Activated CD8-positive, alpha-beta memory T cell treated with anti-CD3 and anti-CD28 coated beads for 4 hours (primary cell): Measurements from ENCODE around the gene GAS6.
"Not testable (repeated sequence)": the region's sequence is repeated elsewhere in the genome, so short reads cannot be mapped to it uniquely, and the experiment has no call there.

ENCODE experiments used
- DNase-seq, 2 donors: peaks; one replicate each; pipeline ENCODE4 v3.0.0-alpha.2; 2020; ENCODE audit warnings: low read depth in 2 of 2

The GAS6 gene

GRCh38 chr13:113791226-113791625 is 72.7 kb downstream of the GAS6 start:
- DNase-seq: no peak

GRCh38 chr13:113789931-113790330 is 73.9 kb downstream of the GAS6 start:
- DNase-seq: not testable (repeated sequence)

GRCh38 chr13:113789167-113789566 is 74.7 kb downstream of the GAS6 start:
- DNase-seq: no peak

GRCh38 chr13:113788413-113789135 is 75.3 kb downstream of the GAS6 start:
- DNase-seq: no peak

GRCh38 chr13:113787694-113788093 is 76.2 kb downstream of the GAS6 start:
- DNase-seq: no peak

GRCh38 chr13:113786262-113786841 is 77.5 kb downstream of the GAS6 start:
- no peak for DNase-seq

GRCh38 chr13:113785051-113786010 is 78.5 kb downstream of the GAS6 start:
- DNase-seq: no peak

GRCh38 chr13:113784645-113785024 is 79.2 kb downstream of the GAS6 start:
- no peak for DNase-seq

- DNase-seq: no peak
Measured at GRCh38 chr13:113783966-113784644, 79.8 kb downstream of the GAS6 start.

- DNase-seq: no peak
Measured at GRCh38 chr13:113783200-113783881, 80.5 kb downstream of the GAS6 start.

- DNase-seq: no peak
Measured at GRCh38 chr13:113782472-113782871, 81.4 kb downstream of the GAS6 start.

- no peak for DNase-seq
Measured at GRCh38 chr13:113781571-113781970, 82.3 kb downstream of the GAS6 start.

- DNase-seq: no peak
Measured at GRCh38 chr13:113777311-113778260, 86.3 kb downstream of the GAS6 start.

GRCh38 chr13:113776231-113777125 is 87.4 kb downstream of the GAS6 start:
- no peak for DNase-seq

- DNase-seq: no peak
Measured at GRCh38 chr13:113775451-113776145, 88.3 kb downstream of the GAS6 start.

GRCh38 chr13:113774177-113775107 is 89.4 kb downstream of the GAS6 start:
- no peak for DNase-seq

GRCh38 chr13:113771709-113772331 is 92.1 kb downstream of the GAS6 start:
- DNase-seq: no peak
